Omental fat pad (tissue), 4 donors: Measurements from ENCODE around the gene OPA3. TPM values are rescaled to one million over a fixed set of nuclear protein-coding genes. Genes with fewer than 3 reads are reported as not detected.

ENCODE experiments used
- ATAC-seq: fragments of 150-250 bp; one replicate; pipeline ENCODE4 v1.9.1; 2016; ENCODE audit warnings: mild to moderate bottlenecking, moderate library complexity; ENCODE audit not compliant: low FRiP score
- DNase-seq: peaks from one replicate; pipeline ENCODE4 v3.0.0-alpha.2; 2019; ENCODE audit warnings: low spot score
- CTCF ChIP-seq, 3 donors: fragments of 450-650 bp; IDR thresholded peaks; one replicate each; pipeline ENCODE4 v1.5.1; 2016 to 2017; ENCODE audit warnings: antibody characterized with exemption in 3 of 3, mild to moderate bottlenecking in 3 of 3, moderate library complexity in 2 of 3
- total RNA-seq, 4 donors: library from RNA; depleted of rRNA; stranded (reverse); fragments of >200 nt; gene quantifications; one replicate each; pipeline ENCODE4 v1.1.0, GENCODE V29; 2016

OPA3 gene
- total RNA-seq, 4 donors from 2014 or later: 6.3 to 15.5 (median 11.1) TPM

- no peak for TF ChIP-seq CTCF (IDR thresholded peaks at IDR 0.05)
- ATAC-seq (no peak), DNase-seq (no peak)
These were observed 13.0 kb upstream of the OPA3 start for GRCh38 chr19:45597425-45598111.

GRCh38 chr19:45595814-45596213 lies 11.2 kb upstream of the OPA3 start:
- no peak for TF ChIP-seq CTCF (IDR thresholded peaks at IDR 0.05)
- no peak for ATAC-seq
- no peak for DNase-seq

- ATAC-seq (no peak), DNase-seq (no peak)
- TF ChIP-seq CTCF (IDR thresholded peaks at IDR 0.05): no peak
These were observed 8.9 kb upstream of the OPA3 start for GRCh38 chr19:45593520-45593919.

- ATAC-seq (no peak), DNase-seq (no peak)
- no peak for TF ChIP-seq CTCF (IDR thresholded peaks at IDR 0.05)
These were observed 7.8 kb upstream of the OPA3 start for GRCh38 chr19:45592366-45592765.

GRCh38 chr19:45591638-45592005 lies 7.0 kb upstream of the OPA3 start:
- no peak for ATAC-seq
- no peak for TF ChIP-seq CTCF (IDR thresholded peaks at IDR 0.05)
- DNase-seq: no peak

GRCh38 chr19:45591004-45591637 lies 6.5 kb upstream of the OPA3 start:
- no peak for TF ChIP-seq CTCF (IDR thresholded peaks at IDR 0.05)
- no peak for DNase-seq
- no peak for ATAC-seq
